ENCODE measurements around the gene BLMH. TPM values are rescaled to one million over a fixed set of nuclear protein-coding genes. Genes with fewer than 3 reads are reported as not detected.

BLMH gene
- total and polyA plus RNA-seq, 2 donors, result 25.5 to 44.0 TPM

GRCh38 chr17:30225112-30225511 is 66.6 kb downstream of the BLMH start:
- Histone ChIP-seq H3K36me3 (ENCODE audit: insufficient read depth) (no peaks in the 10 kb centered on the region), H3K27ac (ENCODE audit: low read depth) (no peak overlapping the region), H3K4me3 (ENCODE audit: low read depth, low read length) (no peak overlapping the region), H3K4me1 (ENCODE audit: insufficient read depth) (no peaks in the 10 kb centered on the region)
- WGBS, result 81% methylated on average over 3 of the region's 3 CpGs
- no peak for DNase-seq (ENCODE audit: extremely low spot score)

GRCh38 chr17:30224419-30224960 is 67.3 kb downstream of the BLMH start:
- Histone ChIP-seq H3K36me3 (ENCODE audit: insufficient read depth) (no peaks in the 10 kb centered on the region), H3K4me1 (ENCODE audit: insufficient read depth) (no peaks in the 10 kb centered on the region), H3K27ac (ENCODE audit: low read depth) (no peak overlapping the region), H3K4me3 (ENCODE audit: low read depth, low read length) (no peak overlapping the region)
- WGBS, result 75% methylated on average over 8 of the region's 8 CpGs
- DNase-seq (ENCODE audit: extremely low spot score), result no peak

- WGBS, result 81% methylated on average over 13 of the region's 13 CpGs
- H3K4me1 ChIP-seq (ENCODE audit: insufficient read depth), result no peaks in the 10 kb centered on the region
- no peak for DNase-seq (ENCODE audit: extremely low spot score)
- H3K36me3 ChIP-seq (ENCODE audit: insufficient read depth), result no peaks in the 10 kb centered on the region
- H3K4me3 ChIP-seq (ENCODE audit: low read depth, low read length), result no peak overlapping the region
- no peak overlapping the region for H3K27ac ChIP-seq (ENCODE audit: low read depth)
Measured at GRCh38 chr17:30222721-30223175, 69.0 kb downstream of the BLMH start.

- H3K27ac ChIP-seq (ENCODE audit: low read depth), result no peak overlapping the region
- H3K4me1 ChIP-seq (ENCODE audit: insufficient read depth), result no peaks in the 10 kb centered on the region
- H3K4me3 ChIP-seq (ENCODE audit: low read depth, low read length), result no peak overlapping the region
- DNase-seq (ENCODE audit: extremely low spot score), result no peak
- 65% methylated on average over 4 of the region's 4 CpGs for WGBS
- H3K36me3 ChIP-seq (ENCODE audit: insufficient read depth), result no peaks in the 10 kb centered on the region
Measured at GRCh38 chr17:30222251-30222650, 69.5 kb downstream of the BLMH start.

- H3K27ac ChIP-seq (ENCODE audit: low read depth), result no peak overlapping the region
- H3K4me1 ChIP-seq (ENCODE audit: insufficient read depth), result no peaks in the 10 kb centered on the region
- no peak for DNase-seq (ENCODE audit: extremely low spot score)
- 89% methylated on average over 10 of the region's 10 CpGs for WGBS
- H3K4me3 ChIP-seq (ENCODE audit: low read depth, low read length), result no peak overlapping the region
- H3K36me3 ChIP-seq (ENCODE audit: insufficient read depth), result no peaks in the 10 kb centered on the region
Measured at GRCh38 chr17:30221346-30221745, 70.4 kb downstream of the BLMH start.

- Histone ChIP-seq H3K27ac (ENCODE audit: low read depth) (no peak overlapping the region), H3K4me3 (ENCODE audit: low read depth, low read length) (no peak overlapping the region), H3K36me3 (ENCODE audit: insufficient read depth) (no peaks in the 10 kb centered on the region), H3K4me1 (ENCODE audit: insufficient read depth) (no peaks in the 10 kb centered on the region)
- 79% methylated on average over 5 of the region's 5 CpGs for WGBS
- DNase-seq (ENCODE audit: extremely low spot score), result no peak
Measured at GRCh38 chr17:30220414-30220813, 71.3 kb downstream of the BLMH start.

GRCh38 chr17:30219833-30220232 is 71.9 kb downstream of the BLMH start:
- Histone ChIP-seq H3K4me1 (ENCODE audit: insufficient read depth) (no peaks in the 10 kb centered on the region), H3K36me3 (ENCODE audit: insufficient read depth) (no peaks in the 10 kb centered on the region), H3K4me3 (ENCODE audit: low read depth, low read length) (no peak overlapping the region), H3K27ac (ENCODE audit: low read depth) (no peak overlapping the region)
- DNase-seq (ENCODE audit: extremely low spot score), result no peak
- WGBS, result 64% methylated on average over 7 of the region's 7 CpGs

- WGBS, result 81% methylated on average over 4 of the region's 4 CpGs
- no peaks in the 10 kb centered on the region for H3K36me3 ChIP-seq (ENCODE audit: insufficient read depth)
- DNase-seq (ENCODE audit: extremely low spot score), result no peak
- H3K4me3 ChIP-seq (ENCODE audit: low read depth, low read length), result no peak overlapping the region
- no peaks in the 10 kb centered on the region for H3K4me1 ChIP-seq (ENCODE audit: insufficient read depth)
- H3K27ac ChIP-seq (ENCODE audit: low read depth), result no peak overlapping the region
Measured at GRCh38 chr17:30219315-30219714, 72.4 kb downstream of the BLMH start.

GRCh38 chr17:30218799-30219198 is 72.9 kb downstream of the BLMH start:
- Histone ChIP-seq H3K36me3 (ENCODE audit: insufficient read depth) (no peaks in the 10 kb centered on the region), H3K4me3 (ENCODE audit: low read depth, low read length) (no peak overlapping the region), H3K27ac (ENCODE audit: low read depth) (no peak overlapping the region), H3K4me1 (ENCODE audit: insufficient read depth) (no peaks in the 10 kb centered on the region)
- no peak for DNase-seq (ENCODE audit: extremely low spot score)
- 78% methylated on average over 9 of the region's 9 CpGs for WGBS

- H3K4me3 ChIP-seq (ENCODE audit: low read depth, low read length), result no peak overlapping the region
- WGBS, result 94% methylated on average over 11 of the region's 11 CpGs
- no peaks in the 10 kb centered on the region for H3K36me3 ChIP-seq (ENCODE audit: insufficient read depth)
- no peak overlapping the region for H3K27ac ChIP-seq (ENCODE audit: low read depth)
- no peaks in the 10 kb centered on the region for H3K4me1 ChIP-seq (ENCODE audit: insufficient read depth)
- DNase-seq (ENCODE audit: extremely low spot score), result no peak
Measured at GRCh38 chr17:30217746-30218245, 73.9 kb downstream of the BLMH start.

GRCh38 chr17:30217054-30217453 is 74.7 kb downstream of the BLMH start:
- DNase-seq (ENCODE audit: extremely low spot score), result no peak
- Histone ChIP-seq H3K4me3 (ENCODE audit: low read depth, low read length) (no peak overlapping the region), H3K36me3 (ENCODE audit: insufficient read depth) (no peaks in the 10 kb centered on the region), H3K4me1 (ENCODE audit: insufficient read depth) (no peaks in the 10 kb centered on the region), H3K27ac (ENCODE audit: low read depth) (no peak overlapping the region)
- 92% methylated on average over 6 of the region's 6 CpGs for WGBS

GRCh38 chr17:30212750-30213149 is 79.0 kb downstream of the BLMH start:
- DNase-seq (ENCODE audit: extremely low spot score), result no peak
- Histone ChIP-seq H3K4me1 (ENCODE audit: insufficient read depth) (no peaks in the 10 kb centered on the region), H3K36me3 (ENCODE audit: insufficient read depth) (no peaks in the 10 kb centered on the region), H3K27ac (ENCODE audit: low read depth) (no peak overlapping the region), H3K4me3 (ENCODE audit: low read depth, low read length) (no peak overlapping the region)
- WGBS, result 91% methylated on average over 11 of the region's 11 CpGs

GRCh38 chr17:30211371-30211770 is 80.4 kb downstream of the BLMH start:
- no peak overlapping the region for H3K4me3 ChIP-seq (ENCODE audit: low read depth, low read length)
- DNase-seq (ENCODE audit: extremely low spot score), result no peak
- no peak overlapping the region for H3K27ac ChIP-seq (ENCODE audit: low read depth)
- no peaks in the 10 kb centered on the region for H3K36me3 ChIP-seq (ENCODE audit: insufficient read depth)
- H3K4me1 ChIP-seq (ENCODE audit: insufficient read depth), result no peaks in the 10 kb centered on the region
- WGBS, result 82% methylated on average over 6 of the region's 6 CpGs

GRCh38 chr17:30210901-30211300 is 80.8 kb downstream of the BLMH start:
- no peaks in the 10 kb centered on the region for H3K36me3 ChIP-seq (ENCODE audit: insufficient read depth)
- DNase-seq (ENCODE audit: extremely low spot score), result no peak
- WGBS, result 89% methylated on average over 10 of the region's 10 CpGs

GRCh38 chr17:30210366-30210765 is 81.4 kb downstream of the BLMH start:
- DNase-seq (ENCODE audit: extremely low spot score), result no peak
- Histone ChIP-seq H3K4me3 (ENCODE audit: low read depth, low read length) (no peak overlapping the region), H3K27ac (ENCODE audit: low read depth) (no peak overlapping the region), H3K4me1 (ENCODE audit: insufficient read depth) (no peaks in the 10 kb centered on the region), H3K36me3 (ENCODE audit: insufficient read depth) (no peaks in the 10 kb centered on the region)
- 87% methylated on average over 11 of the region's 11 CpGs for WGBS

More at GRCh38 chr17:30210901-30211300, 80.8 kb downstream of the BLMH start:
- H3K27ac ChIP-seq (ENCODE audit: low read depth), result no peak overlapping the region
- no peaks in the 10 kb centered on the region for H3K4me1 ChIP-seq (ENCODE audit: insufficient read depth)
- no peak overlapping the region for H3K4me3 ChIP-seq (ENCODE audit: low read depth, low read length)

Measured in urinary bladder (tissue), 4 donors.